Skin epidermis (tissue), 12 donors: Measurements from ENCODE around the gene TP53BP1.

Experiments used
- H3K27ac ChIP-seq, 21 experiments: fragments of 200-600 bp; sonication (generic) in 11 of 21; one replicate each; pipeline ENCODE4 v1.5.0; 2020; ENCODE audit warnings: mild to moderate bottlenecking in 3 of 21, inconsistent platforms in 2 of 21, moderate library complexity in 2 of 21
- H3K4me3 ChIP-seq, 7 experiments: fragments of 200-600 bp; sonication (generic) in 2 of 7; one replicate each; pipeline ENCODE4 v1.5.0; 2020; ENCODE audit warnings: inconsistent platforms in 2 of 7, mild to moderate bottlenecking in 2 of 7, moderate library complexity in 1 of 7

TP53BP1 gene

DNA sequence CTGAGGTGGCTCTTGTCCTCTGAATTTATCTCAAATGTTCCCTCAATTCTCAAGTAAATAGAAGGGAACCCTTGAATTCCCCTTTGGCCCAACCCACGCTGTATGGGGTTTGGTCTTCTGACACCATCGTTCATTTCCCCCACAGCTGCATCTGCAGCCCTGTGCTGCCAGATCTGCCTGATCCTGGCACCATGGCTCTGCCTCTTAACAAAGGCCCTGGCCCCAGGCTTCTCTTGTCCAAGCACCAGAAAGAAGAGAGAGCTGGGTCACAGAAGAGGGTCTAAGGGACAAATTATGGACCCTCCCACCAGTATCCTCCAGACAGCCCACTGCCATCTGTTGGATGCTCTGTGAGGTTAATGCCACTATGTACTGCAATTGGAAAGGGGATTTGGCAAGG lies 26.2 kb upstream of the TP53BP1 start:
- Histone ChIP-seq H3K27ac (peak overlapping the region in 3 of 21 experiments; percentile 18 to 66 (median 40)), H3K4me3 (peak overlapping the region in 1 of 7 experiments; percentile 24)

GRCh38 chr15:43518197-43518761 lies 25.3 kb upstream of the TP53BP1 start:
- H3K4me3 ChIP-seq: peak overlapping the region; percentile 24 to 40 (median 32)
- peak overlapping the region in 14 of 21 experiments; percentile 24 to 79 (median 64) for H3K27ac ChIP-seq

DNA sequence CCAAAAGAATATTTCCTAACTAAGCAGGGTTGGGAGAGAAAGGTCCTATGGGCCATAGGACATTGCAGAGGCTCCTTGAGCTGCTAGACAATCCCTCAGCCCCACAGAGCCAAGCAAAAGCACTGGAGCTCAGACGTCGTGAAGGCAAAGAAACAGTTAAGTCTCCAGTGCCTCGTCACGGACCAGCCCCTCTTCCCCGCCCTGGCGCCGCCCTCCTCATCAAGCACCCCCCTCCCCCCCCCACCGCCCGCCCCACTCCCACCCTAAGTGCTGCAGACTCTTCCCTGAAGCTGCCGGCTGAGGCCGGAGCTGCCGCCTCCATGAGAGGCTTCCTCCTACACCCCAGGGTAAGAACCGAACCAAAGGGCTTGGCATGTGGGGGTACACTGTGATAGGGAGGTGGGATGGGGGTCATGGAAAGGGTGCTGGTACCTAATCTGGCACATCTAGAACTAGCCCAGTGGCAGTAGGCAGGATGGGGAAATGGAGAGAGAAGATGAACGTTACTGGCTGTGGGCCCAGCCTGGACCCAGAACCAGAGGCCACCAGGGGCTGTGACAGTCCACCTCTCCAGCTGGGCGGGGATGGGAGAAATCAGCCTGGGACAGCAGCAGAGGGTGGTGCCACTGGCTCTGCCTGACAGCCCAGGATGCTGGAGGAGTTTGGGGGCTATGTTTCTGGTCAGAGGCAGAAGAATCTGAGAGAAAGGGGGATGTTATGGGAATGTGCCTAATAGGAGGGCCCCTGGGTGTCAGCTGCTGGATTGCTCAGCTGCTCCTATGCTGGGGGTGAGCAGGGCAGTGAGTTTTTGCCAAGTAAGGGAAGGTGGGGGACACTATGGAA lies 24.6 kb upstream of the TP53BP1 start, which contains the start of gene MAP1A:
TSS of gene MAP1A (plus strand) at position 255 of the 843 bp plus-strand sequence. CDS start 3,866 bp downstream, outside the sequence.
- Histone ChIP-seq H3K4me3 (peak within 1 kb of the TSS; percentile 24 to 40 (median 32)), H3K27ac (peak within 1 kb of the TSS in 17 of 21 experiments; percentile 9 to 79 (median 67))

GRCh38 chr15:43516801-43517353 lies 23.9 kb upstream of the TP53BP1 start:
- Histone ChIP-seq H3K27ac (peak overlapping the region in 17 of 21 experiments; percentile 9 to 79 (median 67)), H3K4me3 (peak overlapping the region in 5 of 7 experiments; percentile 24 to 40 (median 32))

- Histone ChIP-seq H3K4me3 (no peak overlapping the region), H3K27ac (peak overlapping the region in 10 of 21 experiments; percentile 52 to 79 (median 71))
Measured at GRCh38 chr15:43516185-43516584, 23.2 kb upstream of the TP53BP1 start.

DNA sequence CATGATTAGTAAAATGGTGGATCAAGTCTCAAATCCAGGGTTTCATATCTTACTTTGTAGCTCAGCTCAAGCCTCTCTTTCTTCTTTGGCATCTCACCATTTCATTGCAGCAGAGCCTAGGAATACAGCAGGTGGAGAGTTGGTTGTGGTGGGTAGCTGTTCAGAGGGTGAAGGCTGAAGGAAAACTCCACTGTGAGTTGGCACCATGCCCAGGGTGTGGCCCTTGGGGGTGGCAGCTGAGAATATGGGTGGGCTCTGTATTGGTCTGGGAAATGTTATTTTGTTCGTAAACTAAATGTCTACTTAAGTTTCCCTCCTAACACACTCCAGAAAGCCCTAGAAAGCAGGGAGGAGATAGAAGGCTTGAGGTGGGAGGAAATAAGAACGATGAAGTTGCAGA lies 22.8 kb upstream of the TP53BP1 start:
- Histone ChIP-seq H3K4me3 (no peak overlapping the region), H3K27ac (peak overlapping the region in 8 of 21 experiments; percentile 27 to 73 (median 65))

DNA sequence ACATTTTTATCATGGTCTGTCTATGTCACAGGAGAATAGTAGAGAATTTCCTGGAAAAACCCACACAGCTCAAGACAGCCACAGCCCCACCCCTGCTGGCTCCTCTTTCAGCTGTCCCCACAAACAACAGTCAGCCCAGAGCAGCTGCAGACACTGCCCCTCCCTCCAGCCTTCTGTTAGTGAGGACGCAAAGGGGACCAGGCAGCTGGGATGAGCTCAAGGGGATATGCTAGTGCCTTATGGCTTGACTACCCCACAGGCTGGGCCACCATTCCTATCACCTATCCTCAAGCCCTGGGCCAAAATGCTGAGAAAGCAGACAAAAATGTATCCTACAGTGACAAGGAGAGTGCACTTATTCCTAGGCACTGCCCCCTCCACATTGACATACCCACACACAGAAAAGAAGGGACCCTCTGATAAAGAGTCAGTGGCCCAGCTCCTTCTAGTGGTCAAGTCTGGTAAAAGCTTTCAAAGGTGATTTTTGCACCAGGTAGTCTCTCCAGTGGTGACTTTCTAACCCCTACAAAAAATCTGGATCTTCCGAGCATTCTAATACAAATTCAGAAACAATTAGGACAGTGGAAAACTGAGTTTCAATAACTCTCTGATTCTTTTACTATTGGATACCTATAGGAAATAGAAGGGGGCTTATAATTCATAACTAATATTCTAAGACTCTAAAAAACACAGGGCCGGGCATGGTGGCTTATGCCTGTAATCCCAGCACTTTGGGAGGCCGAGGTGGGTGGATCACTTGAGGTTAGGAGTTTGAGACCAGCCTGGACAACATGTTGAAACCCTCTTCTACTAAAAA lies 21.5 kb upstream of the TP53BP1 start:
- H3K27ac ChIP-seq: peak overlapping the region in 9 of 21 experiments; percentile 1 to 73 (median 26)
- no peak overlapping the region for H3K4me3 ChIP-seq

DNA sequence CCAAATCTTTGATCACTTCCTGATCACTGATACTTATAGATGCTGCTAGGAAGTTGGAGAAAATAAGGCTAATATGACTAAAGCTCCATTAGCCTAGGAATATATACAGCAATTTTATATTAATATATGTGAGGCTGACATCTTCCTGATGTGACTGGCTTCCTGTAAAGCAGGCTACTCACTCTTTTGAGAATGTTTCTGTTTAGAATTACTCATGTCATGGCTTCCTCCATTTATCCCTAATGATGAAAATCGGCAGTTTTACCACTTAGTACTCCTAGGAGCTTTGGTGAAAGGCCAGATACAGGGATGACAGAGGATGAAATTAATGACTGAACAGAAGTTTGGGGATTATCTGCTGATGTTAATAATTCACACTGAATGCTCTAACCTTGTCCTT lies 20.6 kb upstream of the TP53BP1 start:
- Histone ChIP-seq H3K27ac (peak overlapping the region in 11 of 21 experiments; percentile 2 to 73 (median 26)), H3K4me3 (no peak overlapping the region)

DNA sequence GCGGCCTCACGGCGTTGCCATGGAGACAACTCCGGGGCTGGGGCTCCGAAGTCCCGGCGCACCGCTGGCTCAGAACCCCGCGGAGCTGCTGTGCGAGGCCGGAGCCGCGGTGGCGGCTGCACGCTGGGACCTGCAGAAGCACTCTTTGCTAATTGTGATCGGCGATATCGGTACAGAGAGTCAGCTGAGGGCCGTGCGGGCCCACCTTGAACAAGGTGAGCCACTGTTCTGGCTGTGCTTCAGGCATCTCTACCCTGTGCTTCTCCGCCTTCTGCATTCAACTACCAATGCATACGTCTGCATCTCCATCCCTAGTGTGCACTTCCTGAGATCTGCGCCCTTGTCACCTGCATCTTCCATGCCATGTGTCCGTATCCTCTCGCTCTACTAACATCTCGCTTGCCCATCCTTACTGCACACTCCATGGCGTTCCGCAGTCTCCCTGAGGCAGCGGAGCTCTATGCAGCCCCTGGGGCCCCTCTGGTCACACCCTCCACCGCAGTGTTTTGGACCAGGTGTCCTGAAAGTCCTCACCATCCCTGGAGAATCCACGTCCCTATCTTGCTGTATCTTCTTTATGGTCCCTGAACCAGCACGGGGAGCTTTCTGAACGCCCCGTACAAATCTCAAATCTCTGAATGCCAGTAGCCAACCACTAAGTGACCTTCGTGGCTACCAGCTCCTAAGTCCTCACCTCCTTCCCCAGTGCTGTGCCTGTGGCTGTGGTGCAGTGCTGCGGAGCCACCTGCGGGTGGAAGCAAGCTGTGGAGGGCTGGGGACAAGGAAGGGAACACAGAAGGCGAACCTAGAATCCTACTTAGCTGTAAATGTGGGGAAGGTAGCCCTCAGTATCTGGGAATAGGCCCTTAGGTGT lies 18.3 kb upstream of the TP53BP1 start:
- Histone ChIP-seq H3K27ac (peak overlapping the region in 10 of 21 experiments; percentile 0 to 88 (median 43)), H3K4me3 (peak overlapping the region; percentile 33 to 67 (median 43))

GRCh38 chr15:43510200-43511011 lies 17.4 kb upstream of the TP53BP1 start:
- Histone ChIP-seq H3K4me3 (peak overlapping the region; percentile 33 to 67 (median 43)), H3K27ac (peak overlapping the region in 20 of 21 experiments; percentile 12 to 88 (median 79))

DNA sequence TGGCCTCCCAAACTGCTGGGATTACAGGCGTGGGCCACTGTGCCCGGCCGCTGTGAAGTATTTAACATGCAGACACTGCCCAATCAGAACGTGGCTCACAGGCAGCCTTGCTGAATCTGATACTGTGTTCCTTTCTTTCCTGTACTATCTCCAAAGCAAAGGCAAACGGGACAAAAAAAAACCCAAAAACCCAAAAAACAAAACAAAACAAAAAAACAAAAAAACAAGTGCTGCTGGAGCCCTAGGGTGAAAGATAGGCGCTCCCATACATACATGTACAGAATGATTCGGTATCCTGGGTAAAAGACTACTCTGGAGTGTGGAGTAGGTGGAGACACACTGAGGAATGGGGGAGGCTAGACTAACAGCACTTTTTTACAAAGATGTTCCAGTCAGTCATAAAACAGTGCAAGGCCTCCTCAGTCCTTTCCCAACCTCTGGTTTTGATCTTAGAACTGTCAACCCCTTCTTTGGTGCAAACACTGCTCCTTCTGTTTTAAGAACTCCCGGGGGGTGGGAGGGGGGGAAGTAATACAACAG lies 16.8 kb upstream of the TP53BP1 start:
- peak overlapping the region in 20 of 21 experiments; percentile 12 to 88 (median 79) for H3K27ac ChIP-seq
- peak overlapping the region in 6 of 7 experiments; percentile 33 to 67 (median 42) for H3K4me3 ChIP-seq

DNA sequence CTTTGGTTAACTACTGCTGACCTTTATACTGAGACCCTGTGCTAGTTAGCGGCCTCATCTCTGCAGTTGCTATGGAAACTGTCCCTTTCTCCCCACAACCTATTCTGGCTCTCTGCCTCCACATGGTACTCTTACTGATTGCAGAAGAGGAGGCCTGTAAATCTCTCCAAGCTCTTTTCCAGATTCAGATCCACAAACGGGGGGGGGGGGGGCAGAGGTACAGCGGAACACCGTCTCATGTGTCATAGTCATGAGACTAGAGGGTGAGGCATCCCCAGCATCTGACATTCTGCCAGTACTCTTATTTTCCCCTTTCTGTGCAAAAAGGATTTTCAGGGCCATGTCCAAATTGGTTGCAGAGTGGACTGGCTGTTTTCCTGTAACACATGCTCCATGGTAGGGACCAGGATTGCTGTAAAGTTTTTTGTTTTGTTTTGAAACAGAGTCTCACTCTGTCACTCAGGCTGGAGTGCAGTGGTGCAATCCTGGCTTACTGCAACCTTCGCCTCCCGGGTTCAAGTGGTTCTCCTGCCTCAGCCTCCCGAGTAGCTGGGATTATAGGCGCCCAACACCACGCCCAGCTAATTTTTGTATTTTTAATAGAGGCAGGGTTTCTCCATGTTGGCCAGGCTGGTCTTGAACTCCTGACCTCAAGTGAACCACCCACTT lies 16.2 kb upstream of the TP53BP1 start:
- H3K27ac ChIP-seq: peak overlapping the region in 19 of 21 experiments; percentile 18 to 88 (median 78)
- peak overlapping the region in 1 of 7 experiments; percentile 43 for H3K4me3 ChIP-seq

- Histone ChIP-seq H3K4me3 (no peak overlapping the region), H3K27ac (peak overlapping the region in 14 of 21 experiments; percentile 7 to 88 (median 51))
Measured at GRCh38 chr15:43508421-43508820, 15.5 kb upstream of the TP53BP1 start.

GRCh38 chr15:43505738-43506137 lies 12.8 kb upstream of the TP53BP1 start:
- Histone ChIP-seq H3K27ac (no peak overlapping the region), H3K4me3 (no peak overlapping the region)

DNA sequence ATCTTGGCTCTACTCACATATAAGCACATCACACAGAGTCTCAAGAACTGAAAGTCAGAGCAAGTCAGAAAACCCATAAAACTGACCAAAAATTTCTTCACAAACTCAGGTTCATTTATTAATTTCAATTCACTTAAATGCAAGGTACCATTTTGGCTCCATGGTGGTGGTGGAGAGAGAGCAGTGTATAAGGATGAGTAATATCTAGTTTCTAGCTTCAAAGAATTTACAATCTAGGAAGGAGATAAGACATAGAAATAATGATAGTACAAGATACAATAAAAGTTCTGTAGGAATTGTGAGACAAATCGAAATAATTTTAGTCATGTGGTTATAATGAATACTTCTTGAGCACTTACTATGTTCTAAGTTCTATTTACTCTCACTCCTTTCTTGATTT lies 6.7 kb upstream of the TP53BP1 start:
- Histone ChIP-seq H3K4me3 (no peak overlapping the region), H3K27ac (no peak overlapping the region)

- no peak overlapping the region for H3K27ac ChIP-seq
- H3K4me3 ChIP-seq: no peak overlapping the region
Measured at GRCh38 chr15:43498990-43499389, 6.0 kb upstream of the TP53BP1 start.
